NOMO-1 treated with dmso at 0.1 percent for 144 hours (cell line): Measurements from ENCODE around the gene ZNF197.
A peak's percentile ranks its signal among the peaks of the same experiment; 100 is the strongest.
"Not testable (repeated sequence)": the region's sequence is repeated elsewhere in the genome, so short reads cannot be mapped to it uniquely, and the experiment has no call there.

Experiments used
- DNase-seq: peaks from one replicate; lab custom pipeline; 2025; ENCODE audit not compliant: unreplicated experiment; lab: John Stamatoyannopoulos, UW

The ZNF197 gene

GRCh38 chr3:44661189-44661588 lies 36.4 kb downstream of the ZNF197 start:
- no peak for DNase-seq

DNA sequence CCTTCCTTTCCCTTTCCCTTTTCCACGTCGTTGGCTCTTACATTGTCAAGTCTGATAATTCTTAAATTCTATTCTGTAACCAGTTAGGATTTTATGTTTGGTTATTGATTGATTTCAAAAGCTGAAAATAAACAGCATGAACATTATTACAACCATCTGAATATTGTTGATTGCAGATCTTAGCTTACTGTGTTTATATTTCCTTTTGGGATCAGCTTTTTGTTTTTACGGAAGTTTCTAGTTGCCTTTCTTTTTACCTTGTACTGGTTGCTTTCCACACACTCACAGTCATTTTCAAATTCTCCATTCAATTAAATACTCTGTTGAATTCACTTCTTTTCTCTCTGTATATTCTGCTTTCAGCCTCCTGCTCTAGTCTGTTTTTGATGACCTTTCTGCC lies 40.3 kb downstream of the ZNF197 start:
- no peak for DNase-seq

- DNase-seq, result no peak
Observed at GRCh38 chr3:44666346-44666745, 41.5 kb downstream of the ZNF197 start.

DNA sequence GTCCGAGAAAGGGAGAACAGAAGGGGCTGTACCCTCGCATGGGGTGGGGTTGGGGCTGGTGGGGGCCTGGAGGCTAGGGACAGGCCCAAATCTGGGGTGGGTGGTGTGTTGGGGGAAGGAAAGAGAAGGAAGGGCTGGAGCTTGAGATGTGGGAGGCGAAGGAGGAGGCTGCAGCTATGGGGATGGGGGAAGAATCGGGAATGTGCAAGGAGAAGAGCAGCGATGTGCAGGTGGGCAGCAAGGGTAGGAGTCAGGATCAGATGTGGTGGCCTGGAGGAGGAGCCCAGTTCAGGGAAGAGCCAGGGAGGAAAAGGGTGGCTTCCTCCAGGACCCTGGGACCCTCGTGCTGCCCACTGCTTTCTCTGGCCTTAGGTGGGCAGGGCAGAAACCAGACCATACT lies 44.9 kb downstream of the ZNF197 start:
- no peak for DNase-seq

DNA sequence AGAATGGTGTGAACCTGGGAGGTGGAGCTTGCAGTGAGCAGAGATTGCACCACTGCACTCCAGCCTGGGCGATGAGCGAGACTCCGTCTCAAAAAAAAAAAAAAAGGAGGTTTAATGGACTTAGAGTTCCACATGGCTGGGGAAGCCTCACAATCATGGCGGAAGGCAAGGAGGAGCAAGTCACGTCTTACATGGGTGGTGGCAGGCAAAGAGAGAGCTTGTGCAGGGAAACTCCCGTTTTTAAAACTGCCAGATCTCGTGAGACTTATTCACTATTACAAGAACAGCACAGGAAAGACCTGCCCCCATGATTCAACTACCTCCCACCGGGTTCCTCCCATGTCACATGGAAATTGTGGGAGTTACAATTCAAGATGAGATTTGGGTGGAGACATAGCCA lies 48.6 kb downstream of the ZNF197 start:
- not testable (repeated sequence) for DNase-seq

GRCh38 chr3:44674211-44674610 lies 49.4 kb downstream of the ZNF197 start:
- no peak for DNase-seq

GRCh38 chr3:44678480-44679116 lies 53.8 kb downstream of the ZNF197 start:
- no peak for DNase-seq

DNA sequence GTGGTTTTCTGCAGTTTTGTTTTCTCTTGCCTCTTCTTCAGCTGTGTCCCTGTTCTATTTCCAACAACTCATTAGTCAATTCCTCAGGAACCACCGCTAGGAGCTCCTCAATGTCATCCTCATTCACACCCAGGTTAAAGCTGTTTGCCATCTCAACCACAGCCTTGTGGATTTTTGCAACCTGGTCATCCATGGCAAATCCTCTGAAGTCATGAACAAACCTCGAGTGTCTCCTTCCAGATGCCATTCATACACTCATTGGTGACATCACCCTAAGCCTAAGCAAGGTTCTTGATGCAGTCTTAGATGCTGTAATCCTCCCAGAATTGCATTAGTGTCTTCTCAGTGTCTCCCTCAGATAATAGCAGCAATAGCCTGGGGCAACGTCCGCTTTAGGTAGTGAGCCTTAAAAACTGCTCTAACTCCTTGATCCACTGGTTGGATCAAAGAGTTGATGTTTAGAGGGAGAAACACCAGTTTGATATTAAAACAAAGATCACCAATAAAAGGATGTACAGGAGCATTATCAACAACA lies 56.2 kb downstream of the ZNF197 start:
- no peak for DNase-seq

DNA sequence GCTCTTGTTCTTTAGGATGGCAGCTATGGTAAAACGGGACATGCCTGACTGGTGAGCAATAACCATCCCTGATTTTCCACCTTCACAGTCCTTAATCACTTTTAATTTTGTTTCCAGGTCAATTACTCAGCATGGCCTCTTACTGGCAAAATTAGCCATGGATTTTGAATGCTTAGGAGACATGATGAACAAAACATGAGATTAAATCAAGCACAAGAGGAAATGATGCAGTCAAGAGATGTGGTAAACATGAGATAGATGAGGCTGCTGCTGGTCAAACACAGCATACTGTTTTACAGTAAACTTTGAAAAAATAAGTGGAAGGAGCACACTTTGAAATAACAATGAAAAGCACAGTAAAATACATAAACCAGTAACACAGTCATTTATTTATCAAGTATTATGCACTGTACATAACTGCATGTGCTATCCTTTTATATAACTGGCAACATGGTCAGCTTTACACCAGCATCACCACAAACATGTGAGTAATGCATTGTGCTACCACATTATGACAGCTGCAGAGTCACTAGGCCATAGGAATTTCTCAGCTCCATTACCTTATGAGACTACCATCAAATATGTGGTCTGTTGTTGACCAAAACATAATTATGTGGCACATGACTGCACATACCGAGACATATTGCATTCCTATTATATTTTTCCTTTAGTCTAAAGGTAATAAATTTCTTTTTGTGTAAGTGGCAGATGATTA lies 57.5 kb downstream of the ZNF197 start:
- DNase-seq, result no peak

GRCh38 chr3:44685128-44685800 lies 60.4 kb downstream of the ZNF197 start:
- DNase-seq, result peak; percentile 59

- DNase-seq, result no peak
Observed at GRCh38 chr3:44687898-44688297, 63.1 kb downstream of the ZNF197 start.
